ENCODE data around the gene SCAND1.
"Not testable (repeated sequence)": the region's sequence is repeated elsewhere in the genome, so short reads cannot be mapped to it uniquely, and the experiment has no call there.

SCAND1 gene

GRCh38 chr20:35954200-35954906, at the start of gene SCAND1:
Gene SCAND1 (minus strand): TSS chr20:35954502. CDS start chr20:35954284, 218 bp downstream.
- DNase-seq (ENCODE audit: low read depth): peak; percentile 97

GRCh38 chr20:36004045-36004444, 49.7 kb upstream of the SCAND1 start:
- no peak for DNase-seq (ENCODE audit: low read depth)

GRCh38 chr20:36002855-36003254, 48.6 kb upstream of the SCAND1 start:
- DNase-seq (ENCODE audit: low read depth): no peak

GRCh38 chr20:36001331-36001730, 47.0 kb upstream of the SCAND1 start:
- DNase-seq (ENCODE audit: low read depth): not testable (repeated sequence)

GRCh38 chr20:35996492-35996891, 42.2 kb upstream of the SCAND1 start:
- not testable (repeated sequence) for DNase-seq (ENCODE audit: low read depth)

GRCh38 chr20:35994994-35995453, 40.7 kb upstream of the SCAND1 start:
- peak; percentile 72 for DNase-seq (ENCODE audit: low read depth)

GRCh38 chr20:35992713-35993335, 38.5 kb upstream of the SCAND1 start:
- peak; percentile 22 for DNase-seq (ENCODE audit: low read depth)

GRCh38 chr20:35991142-35991771, 37.0 kb upstream of the SCAND1 start:
- DNase-seq (ENCODE audit: low read depth): no peak

GRCh38 chr20:35988910-35989463, 34.7 kb upstream of the SCAND1 start:
- no peak for DNase-seq (ENCODE audit: low read depth)

GRCh38 chr20:35985806-35986205, 31.5 kb upstream of the SCAND1 start:
- no peak for DNase-seq (ENCODE audit: low read depth)

GRCh38 chr20:35984382-35984781, 30.1 kb upstream of the SCAND1 start:
- no peak for DNase-seq (ENCODE audit: low read depth)

GRCh38 chr20:35981969-35982368, 27.7 kb upstream of the SCAND1 start:
- DNase-seq (ENCODE audit: low read depth): no peak

- no peak for DNase-seq (ENCODE audit: low read depth)
Observed at GRCh38 chr20:35979544-35979943, 25.2 kb upstream of the SCAND1 start.

- DNase-seq (ENCODE audit: low read depth): no peak
Observed at GRCh38 chr20:35978041-35978513, 23.8 kb upstream of the SCAND1 start.

- DNase-seq (ENCODE audit: low read depth): no peak
Observed at GRCh38 chr20:35975576-35976373, 21.5 kb upstream of the SCAND1 start.

GRCh38 chr20:35974256-35974655, 20.0 kb upstream of the SCAND1 start:
- no peak for DNase-seq (ENCODE audit: low read depth)

- DNase-seq (ENCODE audit: low read depth): no peak
Observed at GRCh38 chr20:35972462-35972861, 18.2 kb upstream of the SCAND1 start.

GRCh38 chr20:35971981-35972380, 17.7 kb upstream of the SCAND1 start:
- no peak for DNase-seq (ENCODE audit: low read depth)

- DNase-seq (ENCODE audit: low read depth): no peak
Observed at GRCh38 chr20:35968930-35969329, 14.6 kb upstream of the SCAND1 start.

GRCh38 chr20:35967979-35968640, 13.8 kb upstream of the SCAND1 start, which contains the start of gene CNBD2:
Gene CNBD2 (plus strand): TSS chr20:35968590. CDS start chr20:35968763, 173 bp downstream.
- no peak for DNase-seq (ENCODE audit: low read depth)

- no peak for DNase-seq (ENCODE audit: low read depth)
Observed at GRCh38 chr20:35963878-35964277, 9.6 kb upstream of the SCAND1 start.

All from activated T-cell treated with anti-CD3 and anti-CD28 coated beads for 48 hours (primary cell).